HG02763 (cell line): Measurements from ENCODE around the gene MREG.
A peak's percentile ranks its signal among the peaks of the same experiment; 100 is the strongest.
"Not testable (repeated sequence)": the region's sequence is repeated elsewhere in the genome, so short reads cannot be mapped to it uniquely, and the experiment has no call there.

Experiments
- ATAC-seq: cut with Tn5 transposase; IDR thresholded peaks from one replicate; pipeline ENCODE4 v1.9.1; 2021; ENCODE audit warnings: mild to moderate bottlenecking, moderate library complexity; ENCODE audit not compliant: unreplicated experiment

MREG gene

GRCh38 chr2:215994911-215995310 lies 18.4 kb downstream of the MREG start:
- ATAC-seq = no peak

GRCh38 chr2:215988556-215989207 lies 24.7 kb downstream of the MREG start:
- not testable (repeated sequence) for ATAC-seq

GRCh38 chr2:215985257-215985656 lies 28.1 kb downstream of the MREG start:
- no peak for ATAC-seq

- no peak for ATAC-seq
These were observed 28.7 kb downstream of the MREG start for GRCh38 chr2:215984661-215985060.

GRCh38 chr2:215983581-215984351 lies 29.6 kb downstream of the MREG start:
- peak; percentile 58 for ATAC-seq

- ATAC-seq = peak; percentile 64
These were observed 30.9 kb downstream of the MREG start for GRCh38 chr2:215982465-215982875.

- no peak for ATAC-seq
These were observed 32.2 kb downstream of the MREG start for GRCh38 chr2:215981115-215981514.

GRCh38 chr2:215979620-215980019 lies 33.7 kb downstream of the MREG start:
- no peak for ATAC-seq

GRCh38 chr2:215974700-215975429 lies 38.5 kb downstream of the MREG start:
- no peak for ATAC-seq

- ATAC-seq = no peak
These were observed 39.2 kb downstream of the MREG start for GRCh38 chr2:215973954-215974699.

- ATAC-seq = no peak
These were observed 40.1 kb downstream of the MREG start for GRCh38 chr2:215973145-215973792.

- ATAC-seq = no peak
These were observed 41.7 kb downstream of the MREG start for GRCh38 chr2:215971671-215972070.

- ATAC-seq = not testable (repeated sequence)
These were observed 42.5 kb downstream of the MREG start for GRCh38 chr2:215970894-215971293.

- no peak for ATAC-seq
These were observed 42.9 kb downstream of the MREG start for GRCh38 chr2:215970425-215970824.

- ATAC-seq = no peak
These were observed 44.1 kb downstream of the MREG start for GRCh38 chr2:215969131-215969841.

GRCh38 chr2:215968499-215968898 lies 44.9 kb downstream of the MREG start:
- no peak for ATAC-seq

GRCh38 chr2:215967590-215968378 lies 45.6 kb downstream of the MREG start:
- no peak for ATAC-seq

- no peak for ATAC-seq
These were observed 46.4 kb downstream of the MREG start for GRCh38 chr2:215966951-215967350.

- no peak for ATAC-seq
These were observed 47.1 kb downstream of the MREG start for GRCh38 chr2:215966274-215966673.
